AG09309 (cell line): ENCODE results near the gene ANO6.

ENCODE experiments used
- DNase-seq: peaks from one replicate; pipeline ENCODE4 v3.0.0-alpha.2; 2010; ENCODE audit warnings: low read depth
- H3K4me3 ChIP-seq: 2 replicates; pipeline ENCODE4 v1.5.1; 2011; ENCODE audit warnings: mild to moderate bottlenecking, low read depth, low read length, moderate library complexity; ENCODE audit not compliant: control insufficient read depth
- CTCF ChIP-seq: IDR thresholded peaks from 2 replicates; pipeline ENCODE4 v1.5.1; 2011; ENCODE audit warnings: mild to moderate bottlenecking, low read depth, low read length, inconsistent platforms; ENCODE audit not compliant: insufficient read depth, control insufficient read depth; ENCODE audit errors: missing control alignments

The ANO6 gene

GRCh38 chr12:45327823-45328383 lies 112.0 kb downstream of the ANO6 start:
- no peak for DNase-seq
- H3K4me3 ChIP-seq: no peak overlapping the region
- no peak for TF ChIP-seq CTCF

GRCh38 chr12:45329238-45329637 lies 113.3 kb downstream of the ANO6 start:
- no peak for DNase-seq
- H3K4me3 ChIP-seq: no peak overlapping the region
- TF ChIP-seq CTCF: no peak

- no peak for TF ChIP-seq CTCF
- no peak for DNase-seq
- no peak overlapping the region for H3K4me3 ChIP-seq
These were observed 113.8 kb downstream of the ANO6 start for GRCh38 chr12:45329702-45330101.

GRCh38 chr12:45331552-45331951 lies 115.7 kb downstream of the ANO6 start:
- no peak for TF ChIP-seq CTCF
- DNase-seq: no peak
- no peak overlapping the region for H3K4me3 ChIP-seq

- H3K4me3 ChIP-seq: no peak overlapping the region
- TF ChIP-seq CTCF: no peak
- DNase-seq: no peak
These were observed 118.5 kb downstream of the ANO6 start for GRCh38 chr12:45334396-45334795.

GRCh38 chr12:45336331-45336730 lies 120.4 kb downstream of the ANO6 start:
- DNase-seq: peak; percentile 69

More at GRCh38 chr12:45336331-45336730, 120.4 kb downstream of the ANO6 start:
- H3K4me3 ChIP-seq: no peak overlapping the region
- no peak for TF ChIP-seq CTCF
